Neuron (in vitro differentiated cells): ENCODE results near the gene EPDR1.

Source experiments
- H2AFZ ChIP-seq: one replicate; pipeline ENCODE4 v1.6.1; 2013; ENCODE audit warnings: low read depth, mild to moderate bottlenecking, inconsistent platforms, low read length, moderate library complexity
- H3K27me3 ChIP-seq: one replicate; pipeline ENCODE4 v1.6.1; 2013; ENCODE audit warnings: low read length; ENCODE audit not compliant: insufficient read depth
- H3K36me3 ChIP-seq: one replicate; pipeline ENCODE4 v1.6.1; 2013; ENCODE audit warnings: low read length; ENCODE audit not compliant: insufficient read depth
- H3K4me1 ChIP-seq: one replicate; pipeline ENCODE4 v1.6.1; 2013; ENCODE audit warnings: low read length; ENCODE audit not compliant: insufficient read depth
- H3K4me3 ChIP-seq: 2 replicates; pipeline ENCODE4 v1.5.1; 2013; ENCODE audit warnings: mild to moderate bottlenecking, low read length, moderate library complexity
- H3K9me3 ChIP-seq: one replicate; pipeline ENCODE4 v1.6.1; 2013; ENCODE audit warnings: low read length

The EPDR1 gene

GRCh38 chr7:38000272-38000671 is 79.8 kb downstream of the EPDR1 start:
- Histone ChIP-seq H3K4me1 (no peaks in the 10 kb centered on the region), H3K27me3 (no peaks in the 10 kb centered on the region), H3K4me3 (no peak overlapping the region), H3K9me3 (no peaks in the 10 kb centered on the region), H3K36me3 (no peaks in the 10 kb centered on the region), H2AFZ (no peak overlapping the region)
